GM18858 (cell line): ENCODE results near the gene SH2D3C.

Experiments
- ATAC-seq: cut with Tn5 transposase; IDR thresholded peaks from one replicate; pipeline ENCODE4 v1.9.1; 2021; ENCODE audit not compliant: unreplicated experiment

SH2D3C gene

DNA sequence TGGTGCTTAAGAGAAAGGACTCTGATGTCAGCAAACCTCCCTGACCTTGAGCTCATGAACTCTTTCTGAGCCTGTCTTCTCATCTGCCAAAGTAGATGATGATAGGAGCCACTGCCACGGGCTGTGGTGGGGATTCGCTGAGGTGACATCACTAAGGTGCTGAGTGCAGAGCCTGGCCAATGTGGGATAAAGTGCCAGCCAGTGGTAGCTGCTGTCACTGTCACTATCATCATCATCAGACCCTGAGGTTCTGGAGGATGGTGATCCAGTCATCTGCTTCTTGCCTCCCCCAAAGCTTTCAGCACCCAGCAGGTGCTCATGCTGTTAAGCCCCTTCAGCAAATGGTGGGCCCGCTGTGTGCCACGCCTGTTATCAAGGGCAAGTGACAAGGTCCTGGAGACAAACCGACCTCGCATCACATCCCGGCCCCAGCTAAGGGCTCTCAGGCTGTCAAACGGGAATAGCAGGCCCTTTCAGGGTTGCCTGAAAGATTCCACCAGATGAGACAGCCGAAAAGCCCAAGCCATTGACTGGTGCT, 30.6 kb upstream of the SH2D3C start:
- no peak for ATAC-seq

DNA sequence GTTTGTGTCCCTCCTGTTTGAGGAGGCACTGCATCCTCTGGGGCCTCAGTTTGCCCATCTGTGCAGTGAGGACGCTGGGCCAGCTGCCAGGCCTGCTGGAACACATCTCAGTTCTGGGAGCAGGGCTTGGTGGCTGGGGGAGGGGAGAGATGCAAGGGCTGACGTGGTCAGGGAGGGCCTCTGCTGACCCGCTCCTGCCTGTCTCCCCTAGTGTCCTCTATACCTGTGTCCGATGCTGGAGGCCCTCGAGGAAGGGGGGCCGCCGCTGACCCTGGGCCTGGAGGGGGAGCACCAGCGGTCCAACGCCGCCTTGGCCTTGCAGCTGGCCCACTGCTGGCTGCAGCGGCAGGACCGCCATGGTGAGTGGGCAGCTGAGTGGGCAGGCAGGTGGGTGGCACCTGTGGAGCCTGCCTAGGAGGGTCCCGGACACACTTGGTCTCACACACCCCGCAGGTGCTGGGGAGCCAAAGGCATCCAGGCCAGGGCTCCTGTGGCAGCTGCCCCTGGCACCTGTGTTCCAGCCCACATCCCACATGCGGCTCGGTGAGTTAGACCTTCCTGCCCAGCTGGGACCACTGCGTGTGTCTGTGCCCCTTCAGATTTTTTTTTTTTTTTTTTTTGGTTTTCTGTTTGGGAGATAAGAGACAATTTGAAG, 30.0 kb upstream of the SH2D3C start:
- ATAC-seq: no peak

DNA sequence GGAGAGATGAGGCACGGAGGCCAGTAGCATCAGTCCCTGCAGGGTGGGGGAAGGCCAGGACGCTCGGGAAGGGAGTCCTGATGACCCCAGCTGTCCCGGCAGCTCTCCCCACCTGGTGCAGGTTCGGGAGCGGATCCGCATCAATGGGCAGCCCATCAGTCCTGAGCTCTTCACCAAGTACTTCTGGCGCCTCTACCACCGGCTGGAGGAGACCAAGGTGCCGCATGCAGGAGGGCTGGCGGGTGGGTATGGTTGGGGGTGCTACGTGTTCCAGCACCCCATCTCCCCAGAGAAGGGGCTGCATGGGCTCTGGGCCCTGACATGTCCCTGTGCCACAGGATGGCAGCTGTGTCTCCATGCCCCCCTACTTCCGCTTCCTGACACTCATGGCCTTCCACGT, 28.4 kb upstream of the SH2D3C start:
- ATAC-seq: no peak

GRCh38 chr9:127805620-127806019, 27.2 kb upstream of the SH2D3C start:
- ATAC-seq: no peak

GRCh38 chr9:127803507-127804352, 25.3 kb upstream of the SH2D3C start:
- ATAC-seq: no peak

DNA sequence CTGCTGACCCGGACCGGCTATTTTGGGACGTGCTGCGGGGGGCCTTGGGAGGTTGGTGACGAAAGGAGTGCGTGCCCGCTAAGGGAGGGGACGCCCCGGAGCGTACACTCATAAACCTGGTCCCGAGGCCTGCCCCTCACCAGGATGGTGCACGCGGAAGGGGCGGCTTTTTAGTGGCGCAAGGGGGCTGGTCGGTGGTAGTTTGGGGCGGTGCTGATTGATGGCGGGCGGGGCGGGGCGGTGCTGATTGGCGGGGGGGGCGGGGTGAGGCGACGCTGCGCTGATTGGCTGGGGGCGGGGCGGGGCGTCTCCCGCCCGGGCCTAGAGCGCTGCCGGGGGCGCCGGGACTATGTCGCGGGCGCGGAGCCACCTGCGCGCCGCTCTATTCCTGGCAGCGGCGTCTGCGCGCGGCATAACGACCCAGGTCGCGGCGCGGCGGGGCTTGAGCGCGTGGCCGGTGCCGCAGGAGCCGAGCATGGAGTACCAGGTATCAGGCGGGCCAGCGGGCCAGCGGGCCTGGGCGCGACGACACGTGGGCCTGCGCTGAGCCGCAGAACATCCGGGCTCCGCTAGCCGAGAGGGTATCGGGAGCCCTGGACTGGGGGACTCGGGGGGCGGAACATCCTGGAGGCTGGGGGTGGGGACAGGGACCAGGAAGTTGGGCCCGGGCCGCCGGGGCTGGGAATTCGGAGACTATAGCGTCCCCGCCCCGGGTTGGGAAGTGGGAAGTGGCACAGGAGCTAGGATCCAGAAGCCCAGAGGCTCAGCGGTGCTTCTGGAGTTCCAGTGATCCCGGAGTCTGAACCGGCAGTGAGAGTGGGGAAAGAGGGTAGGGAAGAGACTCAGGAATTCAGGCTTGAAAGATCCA, 24.3 kb upstream of the SH2D3C start, which contains the start of gene FPGS:
FPGS (plus strand) TSS at position 307 of the 868 bp plus-strand sequence; CDS start at position 350, 43 bp downstream.
- peak; percentile 66 for ATAC-seq

DNA sequence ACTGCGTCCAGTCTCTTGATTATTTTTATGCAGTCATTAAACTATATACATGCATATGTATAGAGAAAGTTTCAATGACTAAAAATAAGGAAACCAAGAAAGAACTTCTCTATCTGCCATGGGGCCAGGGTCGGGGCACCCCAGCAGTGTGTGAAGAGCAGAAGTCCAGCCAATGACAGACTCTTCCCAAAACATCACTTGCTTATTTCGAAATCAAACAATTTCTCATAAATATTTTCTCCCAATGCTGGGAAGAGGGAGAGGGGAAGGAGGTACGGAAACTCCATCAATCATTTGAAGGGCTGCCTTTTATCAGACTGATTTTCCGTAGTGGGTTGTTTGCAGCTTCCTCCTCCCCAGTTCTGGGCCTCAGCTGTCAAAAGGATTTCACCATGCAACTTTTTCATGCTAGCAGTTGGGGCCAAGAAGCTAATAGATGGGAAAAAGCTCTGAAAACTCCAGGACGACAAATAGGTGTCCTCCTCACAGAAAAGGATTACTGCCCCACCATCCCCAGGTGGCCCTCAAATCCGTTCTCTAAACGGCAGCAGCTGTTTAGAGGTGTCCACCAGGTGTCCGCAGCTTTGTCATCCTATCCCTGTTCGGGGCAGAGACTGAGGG, 23.6 kb upstream of the SH2D3C start:
- no peak for ATAC-seq

GRCh38 chr9:127796852-127797370, 18.4 kb upstream of the SH2D3C start:
- ATAC-seq: no peak

GRCh38 chr9:127796225-127796813, 17.9 kb upstream of the SH2D3C start:
- no peak for ATAC-seq

- ATAC-seq: no peak
These were observed 15.7 kb upstream of the SH2D3C start for GRCh38 chr9:127794001-127794791.

DNA sequence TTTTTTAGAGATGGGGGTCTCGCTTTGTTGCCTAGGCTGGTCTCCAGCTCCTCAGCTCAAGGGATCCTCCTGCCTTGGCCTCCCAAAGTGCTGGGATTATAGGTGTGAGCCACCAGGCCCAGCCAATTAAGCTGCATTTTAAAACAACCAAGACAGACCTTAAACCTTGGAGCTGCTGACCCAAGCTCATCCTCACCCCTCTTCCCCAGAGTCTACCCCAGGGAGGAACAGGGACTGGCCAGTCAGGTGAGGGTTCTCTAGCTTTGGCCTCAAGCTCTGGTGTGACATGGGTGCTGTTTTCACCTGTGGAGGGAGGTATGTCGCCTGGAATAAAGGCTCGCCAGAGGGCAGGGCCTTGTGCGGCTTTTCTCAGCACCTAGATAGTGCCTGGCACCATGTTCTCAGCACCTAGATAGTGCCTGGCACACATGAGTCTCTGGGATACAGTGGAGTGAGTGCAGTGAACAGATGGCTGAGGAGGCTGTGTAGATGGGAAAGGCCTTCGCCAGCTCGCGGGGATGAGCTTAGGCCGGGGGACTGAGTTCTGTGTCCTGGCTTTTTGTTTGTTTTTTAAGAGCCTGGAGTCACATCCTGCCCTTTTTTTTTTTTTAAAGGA, 14.7 kb upstream of the SH2D3C start:
- ATAC-seq: no peak

GRCh38 chr9:127792417-127793031, 14.1 kb upstream of the SH2D3C start:
- no peak for ATAC-seq

GRCh38 chr9:127791085-127791484, 12.6 kb upstream of the SH2D3C start:
- ATAC-seq: no peak

DNA sequence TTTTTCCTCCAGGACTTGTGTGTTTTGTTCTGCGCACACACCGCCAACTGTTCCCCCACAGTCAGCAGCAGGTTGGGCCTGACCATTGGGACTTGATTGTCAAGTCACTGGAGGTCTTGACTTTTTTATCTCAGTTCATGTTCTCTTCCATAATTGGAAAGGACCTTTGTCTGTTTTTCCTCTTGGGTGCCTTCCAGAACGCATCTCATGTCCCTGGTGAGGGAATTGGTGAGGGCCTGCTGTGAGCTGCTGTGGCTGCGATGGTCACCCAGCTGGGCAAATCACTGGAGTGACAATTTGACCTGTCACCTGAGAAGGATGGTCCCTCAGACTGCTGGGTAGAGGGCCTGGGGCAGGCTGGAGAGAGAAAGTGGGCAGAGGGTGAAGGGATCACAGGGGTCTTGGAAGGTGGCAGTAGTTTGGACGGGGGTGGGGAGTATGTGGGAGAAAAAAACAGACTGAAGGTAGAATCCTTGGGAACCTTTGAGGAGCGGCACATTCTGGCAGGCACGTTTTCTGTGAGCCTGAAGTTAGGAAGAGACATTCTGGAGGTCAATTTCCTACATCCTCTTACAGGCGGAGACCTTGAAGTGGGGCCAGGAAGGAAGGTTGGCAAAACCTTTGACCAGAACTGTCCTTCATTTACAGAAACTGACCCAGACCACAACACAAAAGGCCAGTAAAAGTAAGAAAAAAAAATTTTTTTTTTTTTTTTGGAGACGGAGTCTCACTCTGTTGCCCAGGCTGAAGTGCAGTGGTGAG, 11.8 kb upstream of the SH2D3C start:
- no peak for ATAC-seq

DNA sequence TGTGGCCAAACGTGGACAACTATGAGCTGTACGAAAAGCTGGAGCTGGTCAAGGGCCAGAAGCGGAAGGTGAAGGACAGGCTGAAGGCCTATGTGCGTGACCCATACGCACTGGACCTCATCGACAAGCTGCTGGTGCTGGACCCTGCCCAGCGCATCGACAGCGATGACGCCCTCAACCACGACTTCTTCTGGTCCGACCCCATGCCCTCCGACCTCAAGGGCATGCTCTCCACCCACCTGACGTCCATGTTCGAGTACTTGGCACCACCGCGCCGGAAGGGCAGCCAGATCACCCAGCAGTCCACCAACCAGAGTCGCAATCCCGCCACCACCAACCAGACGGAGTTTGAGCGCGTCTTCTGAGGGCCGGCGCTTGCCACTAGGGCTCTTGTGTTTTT, 10.7 kb upstream of the SH2D3C start:
- no peak for ATAC-seq

GRCh38 chr9:127788337-127789011, 10.0 kb upstream of the SH2D3C start:
- ATAC-seq: no peak

GRCh38 chr9:127786773-127787104, 8.3 kb upstream of the SH2D3C start:
- no peak for ATAC-seq
